Heart left ventricle (tissue), 13 donors: ENCODE data around the gene PFKFB2.

Experiments
- CTCF ChIP-seq, 12 donors: fragments of 200-600 bp; sonication (generic) in 4 of 12; IDR thresholded peaks; one replicate each; pipeline versions ENCODE4 v1.5.0 to v1.8.0; 2018 to 2022; ENCODE audit warnings: antibody characterized with exemption in 12 of 12, mild to moderate bottlenecking in 5 of 12
- POLR2A ChIP-seq, 2 donors: fragments of 450-650 bp; IDR thresholded peaks; one replicate each; pipeline ENCODE4 v1.6.1; 2017; ENCODE audit warnings: antibody characterized with exemption in 2 of 2, mild to moderate bottlenecking in 2 of 2, moderate library complexity in 2 of 2
- donor health status: ischemic (EF 13 %, LVEDD 7.1; RV severe dilation, severe dysfunction).
- donor health status: DM: no; HTN: yes; CAD: no.
- donor health status: DM: no; HTN: no; CAD: no.
- donor health status: ischemic (EF 25% LVEDD 6.9; RV normal size, moderate dysfunction).
- donor health status: ischemic (EF 25% LVEDD 5.7; RV mildly dilated, moderate dysfunction).
- donor health status: ischemic (EF 35%, LVEDD 5.7; RV mildly dilated, moderate dysfunction).
- donor health status: nonischemic (EF 11% LVEDD 7.7; RV severe dilation, severe dysfunction).
- donor health status: DM: yes; HTN: yes; CAD: no.
- donor health status: PGD.
- donor health status: ischemic (EF 29% LVEDD 5.4; RV normal size, mild dysfunction).
- donor health status: nonischemic (EF 23%, LVEDD 6.1; RV moderate dilation, normal function).

GRCh38 chr1:207069858-207070506 is 16.9 kb downstream of the PFKFB2 start:
- TF ChIP-seq CTCF (IDR thresholded peaks at IDR 0.05) (no peak), POLR2A (IDR thresholded peaks at IDR 0.05) (no peak)
